ENCODE data around the gene IGSF5. TPM values are rescaled to one million over a fixed set of nuclear protein-coding genes. Genes with fewer than 3 reads are reported as not detected.

IGSF5 gene
- total RNA-seq, 1 experiment from 2014 or later, result 0.33 TPM

DNA sequence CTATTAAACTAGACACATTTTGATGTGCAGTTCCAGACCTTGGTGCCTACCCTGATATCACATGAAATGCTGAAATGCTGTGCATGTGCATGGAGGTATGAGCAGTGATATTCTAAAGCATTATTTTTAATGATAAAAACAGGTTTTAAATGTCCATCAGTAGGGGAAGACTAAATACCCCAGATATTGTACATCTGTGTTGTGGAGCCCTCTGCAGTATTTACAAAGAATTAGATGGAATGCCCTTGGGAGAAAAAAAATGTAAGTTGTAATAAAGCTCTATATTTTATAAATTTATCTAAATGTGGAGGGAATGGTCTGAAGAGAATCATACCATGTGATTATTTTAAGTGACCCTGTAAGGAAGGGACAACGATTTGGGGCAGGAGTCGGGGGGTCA is 39.1 kb upstream of the IGSF5 start:
- H3K27me3 Mint-ChIP-seq (ENCODE audit: unreplicated experiment), result no peaks in the 10 kb centered on the region
- BruUV-seq (replicated peaks), result no TSS peak
- TF ChIP-seq, protein P1, sequence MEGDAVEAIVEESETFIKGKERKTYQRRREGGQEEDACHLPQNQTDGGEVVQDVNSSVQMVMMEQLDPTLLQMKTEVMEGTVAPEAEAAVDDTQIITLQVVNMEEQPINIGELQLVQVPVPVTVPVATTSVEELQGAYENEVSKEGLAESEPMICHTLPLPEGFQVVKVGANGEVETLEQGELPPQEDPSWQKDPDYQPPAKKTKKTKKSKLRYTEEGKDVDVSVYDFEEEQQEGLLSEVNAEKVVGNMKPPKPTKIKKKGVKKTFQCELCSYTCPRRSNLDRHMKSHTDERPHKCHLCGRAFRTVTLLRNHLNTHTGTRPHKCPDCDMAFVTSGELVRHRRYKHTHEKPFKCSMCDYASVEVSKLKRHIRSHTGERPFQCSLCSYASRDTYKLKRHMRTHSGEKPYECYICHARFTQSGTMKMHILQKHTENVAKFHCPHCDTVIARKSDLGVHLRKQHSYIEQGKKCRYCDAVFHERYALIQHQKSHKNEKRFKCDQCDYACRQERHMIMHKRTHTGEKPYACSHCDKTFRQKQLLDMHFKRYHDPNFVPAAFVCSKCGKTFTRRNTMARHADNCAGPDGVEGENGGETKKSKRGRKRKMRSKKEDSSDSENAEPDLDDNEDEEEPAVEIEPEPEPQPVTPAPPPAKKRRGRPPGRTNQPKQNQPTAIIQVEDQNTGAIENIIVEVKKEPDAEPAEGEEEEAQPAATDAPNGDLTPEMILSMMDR (IDR thresholded peaks at IDR 0.05; ENCODE audit: unreplicated experiment), result no peak
- no peaks in the 10 kb centered on the region for H3K4me1 Mint-ChIP-seq (ENCODE audit: low read depth, unreplicated experiment)
- H3K9me3 Mint-ChIP-seq (ENCODE audit: low read depth, unreplicated experiment), result no peaks in the 10 kb centered on the region
- CTCF ChIA-PET, result interaction anchor here (1.0 to 1.2 kb wide), 5 partner anchors 39 to 187 kb away, joined by 3 to 4 read pairs (median 3); no protein-coding TSS in a partner anchor
- intact Hi-C loops (cut with micrococcal nuclease; ENCODE audit: unreplicated experiment), result no loop called here
- no peak overlapping the region for H3K4me3 Mint-ChIP-seq (ENCODE audit: low read depth, unreplicated experiment)
- H3K27ac Mint-ChIP-seq (ENCODE audit: unreplicated experiment), result no peak overlapping the region
- H3K36me3 Mint-ChIP-seq (ENCODE audit: insufficient read depth, unreplicated experiment), result no peaks in the 10 kb centered on the region
- DNase-seq, result no peak

DNA sequence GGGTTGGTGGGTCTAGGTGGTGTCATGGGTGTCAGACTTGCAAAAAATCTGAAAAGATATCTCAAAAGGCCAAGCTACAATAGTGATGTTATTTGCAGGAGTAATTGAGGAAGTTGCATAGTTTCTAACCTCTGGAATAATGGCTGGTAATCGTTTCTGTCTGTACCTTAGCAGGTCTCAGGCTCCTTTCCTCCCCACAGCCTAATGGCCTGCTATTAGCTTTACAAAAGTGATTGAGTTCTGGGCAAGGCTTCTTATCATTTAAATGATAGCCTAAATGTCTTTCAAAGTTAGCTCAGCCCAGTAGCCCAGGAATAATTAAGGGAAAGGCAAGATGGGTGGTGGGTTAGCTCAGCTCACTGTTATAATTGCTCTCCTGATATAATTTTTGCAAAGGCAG is 37.7 kb upstream of the IGSF5 start:
- H3K9me3 Mint-ChIP-seq (ENCODE audit: low read depth, unreplicated experiment), result no peaks in the 10 kb centered on the region
- BruUV-seq (replicated peaks), result no TSS peak
- no peak overlapping the region for H3K27ac Mint-ChIP-seq (ENCODE audit: unreplicated experiment)
- CTCF ChIA-PET, result no interaction called here
- TF ChIP-seq, protein P1 (IDR thresholded peaks at IDR 0.05; ENCODE audit: unreplicated experiment), result no peak
- no peaks in the 10 kb centered on the region for H3K36me3 Mint-ChIP-seq (ENCODE audit: insufficient read depth, unreplicated experiment)
- H3K4me1 Mint-ChIP-seq (ENCODE audit: low read depth, unreplicated experiment), result no peaks in the 10 kb centered on the region
- intact Hi-C loops (cut with micrococcal nuclease; ENCODE audit: unreplicated experiment), result no loop called here
- DNase-seq, result no peak
- H3K27me3 Mint-ChIP-seq (ENCODE audit: unreplicated experiment), result no peaks in the 10 kb centered on the region
- H3K4me3 Mint-ChIP-seq (ENCODE audit: low read depth, unreplicated experiment), result no peak overlapping the region

DNA sequence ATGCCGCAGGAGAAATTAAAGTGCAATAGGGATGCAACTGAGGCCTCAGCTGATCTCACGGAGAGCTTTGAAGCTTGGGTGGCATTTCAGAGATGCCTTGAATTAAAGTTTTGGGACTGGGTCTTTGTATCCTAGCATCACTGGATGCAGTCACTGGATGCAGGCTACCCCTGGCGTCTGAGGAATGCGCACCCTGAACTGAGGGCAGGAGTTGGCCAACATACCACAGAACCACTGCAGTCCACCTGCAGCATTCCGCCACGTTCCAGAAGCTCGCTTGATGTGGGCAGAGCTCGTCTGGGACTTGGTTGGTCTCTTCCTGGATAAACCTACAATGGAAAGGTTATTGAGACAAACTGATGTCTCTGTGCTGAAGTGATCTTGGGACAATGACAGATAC is 34.1 kb upstream of the IGSF5 start:
- DNase-seq, result no peak
- Mint-ChIP-seq H3K4me3 (ENCODE audit: low read depth, unreplicated experiment) (no peak overlapping the region), H3K36me3 (ENCODE audit: insufficient read depth, unreplicated experiment) (no peaks in the 10 kb centered on the region), H3K9me3 (ENCODE audit: low read depth, unreplicated experiment) (no peaks in the 10 kb centered on the region), H3K27me3 (ENCODE audit: unreplicated experiment) (no peaks in the 10 kb centered on the region), H3K27ac (ENCODE audit: unreplicated experiment) (no peak overlapping the region), H3K4me1 (ENCODE audit: low read depth, unreplicated experiment) (peaks cover 13% of the 10 kb centered on the region)
- no TSS peak for BruUV-seq (replicated peaks)
- CTCF ChIA-PET, result interaction anchor here (0.6 to 1.1 kb wide), 2 partner anchors 10 to 191 kb away, joined by 3 read pairs; no protein-coding TSS in a partner anchor
- intact Hi-C loops (cut with micrococcal nuclease; ENCODE audit: unreplicated experiment), result no loop called here
- TF ChIP-seq, protein P1 (IDR thresholded peaks at IDR 0.05; ENCODE audit: unreplicated experiment), result no peak

DNA sequence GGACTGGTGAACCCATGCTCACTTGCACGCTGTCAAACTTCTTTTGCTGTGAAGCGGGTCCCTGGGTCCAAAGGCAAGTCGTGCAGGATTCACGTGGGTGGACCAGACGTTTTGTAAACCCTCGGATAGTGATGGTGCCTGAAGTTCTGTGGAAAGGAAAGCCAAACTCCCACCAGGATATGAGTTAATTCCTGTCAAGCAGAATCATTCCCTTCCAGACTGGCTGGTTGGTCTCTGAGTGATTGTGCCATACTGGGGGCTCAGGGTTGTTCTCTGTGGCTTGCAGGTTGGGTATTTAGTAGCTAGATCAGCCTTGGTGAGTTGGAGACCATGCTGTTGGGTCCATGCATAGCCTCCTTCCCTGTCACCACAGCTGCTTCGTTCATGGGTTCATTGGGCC is 32.7 kb upstream of the IGSF5 start:
- H3K27ac Mint-ChIP-seq (ENCODE audit: unreplicated experiment), result no peak overlapping the region
- intact Hi-C loops (cut with micrococcal nuclease; ENCODE audit: unreplicated experiment), result no loop called here
- H3K9me3 Mint-ChIP-seq (ENCODE audit: low read depth, unreplicated experiment), result no peaks in the 10 kb centered on the region
- no peak overlapping the region for H3K4me3 Mint-ChIP-seq (ENCODE audit: low read depth, unreplicated experiment)
- no peak for DNase-seq
- no peaks in the 10 kb centered on the region for H3K36me3 Mint-ChIP-seq (ENCODE audit: insufficient read depth, unreplicated experiment)
- TF ChIP-seq, protein P1 (IDR thresholded peaks at IDR 0.05; ENCODE audit: unreplicated experiment), result no peak
- CTCF ChIA-PET, result no interaction called here
- no TSS peak for BruUV-seq (replicated peaks)
- H3K27me3 Mint-ChIP-seq (ENCODE audit: unreplicated experiment), result no peaks in the 10 kb centered on the region
- peaks cover 13% of the 10 kb centered on the region for H3K4me1 Mint-ChIP-seq (ENCODE audit: low read depth, unreplicated experiment)

Measured in Calu3 (cell line).